GM18861 (cell line): Measurements from ENCODE around the gene GALNT2.

ENCODE experiments used
- ATAC-seq: cut with Tn5 transposase; IDR thresholded peaks from one replicate; pipeline ENCODE4 v1.9.1; 2021; ENCODE audit not compliant: unreplicated experiment

The GALNT2 gene

DNA sequence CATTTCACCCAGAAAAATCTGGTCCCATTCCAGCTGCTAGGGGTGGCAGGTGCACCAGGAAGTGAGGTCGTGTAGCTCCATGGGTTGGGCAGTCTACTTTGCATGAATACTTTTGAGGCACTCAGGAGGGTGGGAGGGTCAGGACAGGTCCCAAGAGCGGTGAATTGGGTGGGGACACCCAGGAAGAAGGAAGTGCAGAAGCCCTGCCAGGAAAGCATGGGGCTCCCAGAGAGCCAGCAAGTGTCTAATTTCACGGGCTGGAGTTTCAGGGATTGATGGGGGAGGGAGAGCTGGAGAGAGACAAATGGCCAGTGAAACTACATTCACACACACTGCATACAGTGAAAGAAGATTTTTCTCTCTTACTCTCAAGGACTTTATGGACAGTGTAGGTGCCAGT is 137.8 kb downstream of the GALNT2 start:
- ATAC-seq, result no peak

GRCh38 chr1:230205719-230206198 is 138.7 kb downstream of the GALNT2 start:
- no peak for ATAC-seq

DNA sequence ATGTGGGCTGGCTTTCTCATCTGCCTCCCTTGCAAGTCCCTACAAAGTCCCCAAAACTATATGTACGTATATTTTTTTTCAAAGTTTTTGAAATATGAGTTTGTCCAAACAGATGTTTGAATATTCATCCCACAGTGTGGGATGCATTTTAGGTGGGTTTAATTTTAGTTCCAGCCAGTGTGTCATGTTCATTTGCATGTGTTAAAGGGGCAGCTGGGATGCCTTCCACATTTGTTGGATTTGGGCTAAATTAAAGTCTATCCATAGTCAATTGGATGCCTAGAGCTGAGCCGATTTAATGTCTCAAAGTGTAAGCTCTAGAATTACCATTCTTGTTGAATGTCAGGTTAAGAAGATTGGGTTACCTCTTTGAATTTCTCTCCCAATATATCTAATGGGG is 139.2 kb downstream of the GALNT2 start:
- no peak for ATAC-seq

GRCh38 chr1:230206976-230207375 is 139.9 kb downstream of the GALNT2 start:
- no peak for ATAC-seq

DNA sequence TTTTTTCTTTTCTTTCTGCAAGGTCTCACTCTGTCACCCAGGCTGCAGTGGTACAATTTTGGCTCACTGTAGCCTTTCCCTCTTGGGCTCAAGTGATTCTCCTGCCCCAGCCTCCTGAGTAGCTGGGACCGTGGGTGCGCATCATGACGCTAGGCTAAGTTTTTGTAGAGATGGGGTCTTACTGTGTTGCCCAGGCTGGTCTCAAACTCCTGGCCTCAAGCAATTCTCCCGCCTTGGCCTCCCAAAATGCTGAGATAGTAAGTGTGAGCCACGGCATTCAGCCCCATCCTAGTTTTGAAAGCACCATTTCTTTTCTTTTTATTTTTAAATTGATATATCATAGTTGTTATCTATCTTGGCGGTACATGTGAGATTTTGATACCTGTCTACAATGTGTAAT is 140.6 kb downstream of the GALNT2 start:
- ATAC-seq, result no peak

- peak; percentile 40 for ATAC-seq
Observed at GRCh38 chr1:230208619-230209261, 141.7 kb downstream of the GALNT2 start.

- no peak for ATAC-seq
Observed at GRCh38 chr1:230210326-230210980, 143.4 kb downstream of the GALNT2 start.

- ATAC-seq, result no peak
Observed at GRCh38 chr1:230210981-230211336, 143.9 kb downstream of the GALNT2 start.

DNA sequence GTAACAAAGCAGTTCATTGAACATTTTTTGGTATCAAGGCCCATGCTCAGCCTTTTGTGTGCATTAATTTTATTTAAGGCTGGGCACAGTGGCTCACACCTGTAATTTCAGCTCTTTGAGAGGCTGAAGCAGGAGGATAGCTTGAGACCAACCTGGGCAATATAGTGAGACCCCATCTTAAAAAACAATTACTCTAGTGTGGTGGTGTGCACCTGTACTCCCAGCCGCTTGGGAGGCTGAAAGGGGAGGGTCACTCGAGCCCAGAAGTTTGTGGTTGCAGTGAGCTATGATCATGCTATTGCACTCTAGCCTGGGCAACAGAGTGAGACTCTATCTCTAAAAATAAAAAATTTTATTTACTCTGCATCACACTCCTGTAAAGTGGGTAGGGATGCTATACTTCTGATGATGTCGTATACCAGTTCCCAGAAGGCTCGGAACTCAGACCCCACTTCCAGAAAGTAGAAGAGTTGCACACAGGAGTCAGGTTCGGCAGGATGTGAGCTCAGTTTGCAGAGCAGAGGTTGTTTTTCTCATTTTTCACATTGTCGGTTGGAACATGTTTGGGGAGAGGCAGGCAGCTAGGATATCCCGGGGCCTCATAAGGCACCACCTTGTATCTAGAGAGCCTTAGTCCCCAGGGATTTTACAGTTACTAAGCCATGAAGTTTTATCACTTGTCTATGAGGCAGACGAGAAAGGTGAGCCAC is 144.6 kb downstream of the GALNT2 start:
- ATAC-seq, result no peak

DNA sequence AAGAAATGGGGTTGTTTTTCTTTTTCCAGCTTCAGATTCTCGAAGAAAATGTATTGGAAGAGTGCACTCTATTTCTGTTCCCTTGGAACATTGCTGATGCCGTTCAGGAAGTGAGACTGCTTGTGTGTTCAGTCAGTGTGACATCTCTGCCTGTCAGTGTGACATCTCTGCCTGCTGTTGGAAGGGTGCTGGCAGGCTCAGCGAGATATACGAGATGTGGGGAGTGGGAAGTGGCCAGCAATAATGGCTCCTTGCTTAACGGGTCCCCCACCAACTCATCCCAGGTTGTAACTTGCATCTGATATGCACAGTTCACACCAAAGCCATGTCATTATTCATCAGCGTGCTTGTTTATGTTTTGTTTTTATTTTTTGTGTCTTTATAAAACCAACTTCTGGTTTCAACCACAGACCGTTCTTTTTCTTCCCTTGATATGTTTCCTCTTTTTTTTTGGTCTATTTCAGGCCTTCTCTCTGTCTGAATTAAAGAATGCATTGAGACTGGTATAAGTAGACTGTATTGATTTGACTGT is 145.4 kb downstream of the GALNT2 start:
- ATAC-seq, result peak; percentile 20

DNA sequence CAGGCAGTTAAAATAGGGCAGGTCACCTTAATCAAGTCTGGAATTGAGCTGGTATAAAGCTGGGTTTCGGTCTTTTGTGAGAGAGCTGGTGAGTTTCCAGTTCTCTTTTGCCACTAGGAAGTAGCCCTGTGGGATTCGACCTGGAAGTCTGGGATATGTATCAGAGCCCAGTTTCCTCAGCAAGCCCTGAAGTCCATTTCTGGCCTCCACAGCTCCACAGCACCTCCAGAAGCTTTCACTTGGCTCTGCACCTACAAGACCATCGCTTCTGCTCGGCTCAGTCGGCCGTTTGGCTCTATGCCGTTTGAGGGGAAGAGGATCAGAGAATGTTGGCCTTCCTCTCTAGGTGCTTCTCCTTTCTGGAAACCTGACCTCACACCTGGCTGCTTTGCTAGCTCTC is 148.0 kb downstream of the GALNT2 start:
- no peak for ATAC-seq

DNA sequence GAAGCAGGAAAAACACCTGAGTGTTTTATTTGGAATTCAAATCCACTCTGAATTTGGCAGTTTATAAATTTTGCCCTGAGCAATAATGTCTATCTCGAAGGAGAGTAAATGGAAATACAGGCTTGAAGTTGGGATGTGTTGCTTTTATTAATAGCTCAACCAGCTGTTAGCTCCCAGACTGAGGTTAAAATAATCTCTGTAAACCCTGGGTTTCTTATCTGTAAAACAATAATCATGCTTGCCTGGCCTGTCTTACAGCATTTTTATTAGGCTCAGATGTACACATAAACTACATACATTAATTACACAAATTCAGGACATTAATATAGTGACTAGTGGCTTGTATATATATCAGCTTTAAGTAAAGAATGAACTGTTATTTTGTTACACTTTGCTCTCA is 148.5 kb downstream of the GALNT2 start:
- ATAC-seq, result no peak

- ATAC-seq, result no peak
Observed at GRCh38 chr1:230216896-230217295, 149.9 kb downstream of the GALNT2 start.

- ATAC-seq, result no peak
Observed at GRCh38 chr1:230218667-230219066, 151.6 kb downstream of the GALNT2 start.

GRCh38 chr1:230219174-230220067 is 152.4 kb downstream of the GALNT2 start:
- ATAC-seq, result no peak

GRCh38 chr1:230220478-230220877 is 153.4 kb downstream of the GALNT2 start:
- no peak for ATAC-seq

GRCh38 chr1:230220907-230221306 is 153.9 kb downstream of the GALNT2 start:
- no peak for ATAC-seq

DNA sequence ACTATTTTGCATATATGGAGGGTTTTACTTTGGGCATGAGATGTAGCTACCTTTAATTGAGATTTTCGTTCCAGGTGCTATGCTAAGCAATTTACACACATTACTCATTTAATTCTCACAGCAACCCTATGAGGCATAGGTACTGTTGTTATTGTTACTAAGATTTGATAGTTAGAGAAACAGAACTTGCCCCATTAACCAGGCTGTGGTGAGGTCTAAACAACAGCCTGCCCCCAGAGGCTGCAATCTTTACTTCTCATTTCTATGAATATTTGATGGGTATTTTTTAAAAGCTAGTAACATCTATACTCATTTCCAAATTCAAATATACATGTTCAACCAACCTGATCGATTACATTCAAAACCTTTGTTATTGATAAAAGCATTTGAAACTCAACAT is 155.6 kb downstream of the GALNT2 start:
- no peak for ATAC-seq

- no peak for ATAC-seq
Observed at GRCh38 chr1:230224101-230224960, 157.3 kb downstream of the GALNT2 start.
